Ovary (tissue), 9 donors: ENCODE results near the gene ATP6V0A1. TPM values are rescaled to one million over a fixed set of nuclear protein-coding genes. Genes with fewer than 3 reads are reported as not detected.
A peak's percentile ranks its signal among the peaks of the same experiment; 100 is the strongest.

Experiments used
- DNase-seq, 5 donors: peaks; one replicate each; pipeline ENCODE4 v3.0.0-alpha.2; 2019 to 2020
- H3K27ac ChIP-seq, 2 donors: fragments of 200-600 bp; one replicate each; pipeline versions ENCODE4 v1.5.1 to v1.8.0; 2019 to 2022
- H3K27me3 ChIP-seq: fragments of 200-600 bp; one replicate; pipeline ENCODE4 v1.8.0; 2022
- H3K36me3 ChIP-seq: fragments of 200-600 bp; sonication (generic); one replicate; pipeline ENCODE4 v1.5.1; 2019
- H3K4me1 ChIP-seq: one replicate; pipeline ENCODE4 v1.8.1; 2013; ENCODE audit warnings: mild to moderate bottlenecking, moderate library complexity; ENCODE audit not compliant: insufficient read depth
- H3K4me3 ChIP-seq: fragments of 200-600 bp; sonication (generic); one replicate; pipeline ENCODE4 v1.5.1; 2017
- H3K9me3 ChIP-seq, 2 donors: fragments of 200-600 bp in 1 of 2; sonication (generic) in 1 of 2; one replicate each; pipeline versions ENCODE4 v1.5.1 to v1.8.1; 2013 to 2019; ENCODE audit warnings: mild to moderate bottlenecking in 1 of 2, moderate library complexity in 1 of 2
- CTCF ChIP-seq, 3 donors: fragments of 450-650 bp in 2 of 3; fragments of 200-600 bp in 1 of 3; IDR thresholded peaks; one replicate each; pipeline versions ENCODE4 v1.5.1 to v1.8.0; 2016 to 2022; ENCODE audit warnings: antibody characterized with exemption in 3 of 3, mild to moderate bottlenecking in 1 of 3
- EP300 ChIP-seq: sonication (generic); formaldehyde crosslinking; IDR thresholded peaks from one replicate; pipeline ENCODE4 v1.6.1; 2017; ENCODE audit warnings: antibody characterized with exemption
- POLR2A ChIP-seq: fragments of 450-650 bp; IDR thresholded peaks from one replicate; pipeline ENCODE4 v1.6.1; 2017; ENCODE audit warnings: antibody characterized with exemption, mild to moderate bottlenecking, moderate library complexity
- WGBS, 3 donors: extraction: QIAGEN DNeasy Blood & Tissue Kit in 1 of 3; methylation state at CpG; one replicate each; pipeline versions ENCODE4 v1.1.5 to v1.1.7; 2013 to 2017; 5-methylcytosine and 5-hydroxymethylcytosine counted together
- intact Hi-C, 4 donors: fragments of 100-400 bp; cut with DNase I; formaldehyde crosslinking; loops; one replicate each; pipeline versions ENCODE4 v1.11.0 to v1.15.1; 2022 to 2023
- polyA plus RNA-seq, 2 donors: library from polyadenylated mRNA; stranded (reverse); fragments of 200-250 nt in 1 of 2; fragments of 350-450 nt in 1 of 2; fragmentation: Illumina TruSeq in 1 of 2; extraction: RNeasy Lipid Tissue Mini Kit (QIAGEN cat#74804) in 1 of 2; gene quantifications; one replicate each; pipeline ENCODE4 v1.2.3, GENCODE V29; 2013 to 2014
- total RNA-seq, 7 donors: library from RNA; depleted of rRNA in 2 of 7; stranded (reverse); fragments of >200 nt in 2 of 7; fragmentation: NEBNext Ultra II Directional in 3 of 7; extraction: Animal tissue kit (Norgen Biotek cat#: 25700) in 3 of 7; gene quantifications; one replicate each; pipeline versions ENCODE4 v1.1.0 to v1.2.4, GENCODE V29; 2016 to 2023
- donor health status: DM: no; HTN: no; CAD: no; lungs with moderate emphysema.
- donor health status: DM: no; HTN: no; CAD: no.
- donor health status: Bipolar disorder and iron deficiency.
- donor health status: DM: yes; HTN: yes; CAD: no.
- donor health status: DM: no; HTN: no; CAD: no.
- donor health status: DM: yes; HTN: yes; CAD: no.

ATP6V0A1 gene
- total and polyA plus RNA-seq, 9 donors, result 36.3 to 118 (median 74.1) TPM

GRCh38 chr17:42421136-42421506 lies 37.6 kb upstream of the ATP6V0A1 start:
- Histone ChIP-seq H3K27me3 (no peaks in the 10 kb centered on the region), H3K27ac (peak overlapping the region; percentile 54 to 78), H3K4me1 (peaks cover 7% of the 10 kb centered on the region), H3K36me3 (no peaks in the 10 kb centered on the region), H3K4me3 (peak overlapping the region; percentile 96), H3K9me3 (no peaks in the 10 kb centered on the region)
- intact Hi-C loops, result loop anchor here in 3 of 4 donors (5.0 to 10.0 kb wide), 3 partner anchors 91 to 106 kb away; no protein-coding TSS in a partner anchor
- TF ChIP-seq CTCF (IDR thresholded peaks at IDR 0.05) (no peak), POLR2A (no peak), EP300 (no peak)
- 3 to 10% (median 6%) methylated on average over 6 of the region's 6 CpGs for WGBS, 3 donors
- DNase-seq, result no peak

GRCh38 chr17:42421507-42422338 lies 37.0 kb upstream of the ATP6V0A1 start:
- DNase-seq, result peak; percentile 67 to 83 (median 73)
- WGBS, 3 donors, result 0 to 1% (median 1%) methylated on average over 33 to 59 of the region's 59 CpGs
- no peak for TF ChIP-seq EP300
- TF ChIP-seq POLR2A, result no peak
- no peak for TF ChIP-seq CTCF (IDR thresholded peaks at IDR 0.05)
- H3K4me3 ChIP-seq, result peak overlapping the region; percentile 96
- intact Hi-C loops, result loop anchor here in 3 of 4 donors (5.0 to 10.0 kb wide), 3 partner anchors 91 to 106 kb away; no protein-coding TSS in a partner anchor
- no peaks in the 10 kb centered on the region for H3K36me3 ChIP-seq
- no peaks in the 10 kb centered on the region for H3K27me3 ChIP-seq
- no peaks in the 10 kb centered on the region for H3K9me3 ChIP-seq
- H3K4me1 ChIP-seq, result peaks cover 6% of the 10 kb centered on the region
- peak overlapping the region; percentile 54 to 78 for H3K27ac ChIP-seq

GRCh38 chr17:42422412-42422957 lies 36.2 kb upstream of the ATP6V0A1 start:
- peak in 4 of 5 donors; percentile 33 to 62 (median 54) for DNase-seq
- intact Hi-C loops, result loop anchor here in 3 of 4 donors (5.0 to 10.0 kb wide), 3 partner anchors 90 to 105 kb away; no protein-coding TSS in a partner anchor
- TF ChIP-seq EP300 (no peak), POLR2A (no peak), CTCF (IDR thresholded peaks at IDR 0.05) (no peak)
- peak overlapping the region; percentile 96 for H3K4me3 ChIP-seq
- no peaks in the 10 kb centered on the region for H3K36me3 ChIP-seq
- no peaks in the 10 kb centered on the region for H3K27me3 ChIP-seq
- no peaks in the 10 kb centered on the region for H3K9me3 ChIP-seq
- 0 to 1% (median 1%) methylated on average over 32 to 44 of the region's 44 CpGs for WGBS, 3 donors
- H3K4me1 ChIP-seq, result peaks cover 5% of the 10 kb centered on the region
- H3K27ac ChIP-seq, result peak overlapping the region; percentile 54 to 78

GRCh38 chr17:42422958-42423712 lies 35.5 kb upstream of the ATP6V0A1 start, which contains the start of gene CAVIN1:
Gene CAVIN1 (minus strand): TSS chr17:42423256. CDS start chr17:42423097, 159 bp downstream.
- intact Hi-C loops, result loop anchor here in 3 of 4 donors (5.0 to 10.0 kb wide), 3 partner anchors 89 to 104 kb away; no protein-coding TSS in a partner anchor
- Histone ChIP-seq H3K27ac (peak within 1 kb of the TSS; percentile 54 to 78), H3K4me3 (peak within 1 kb of the TSS; percentile 96), H3K36me3 (no peaks in the 10 kb centered on the region), H3K4me1 (peaks cover 5% of the 10 kb centered on the region), H3K9me3 (no peaks in the 10 kb centered on the region), H3K27me3 (no peaks in the 10 kb centered on the region)
- peak; percentile 100 for DNase-seq
- TF ChIP-seq POLR2A (peak; percentile 95), EP300 (no peak)
- 1% methylated on average over 47 to 58 of the region's 58 CpGs for WGBS, 3 donors
